D721Med (cell line): ENCODE data around the gene SDC1.

ENCODE experiments used
- DNase-seq: peaks from one replicate; pipeline ENCODE4 v3.0.0; 2011; ENCODE audit warnings: low spot score; ENCODE audit not compliant: insufficient read length
- FAIRE-seq: peaks from 2 replicates; lab custom pipeline; 2011; peaks lifted over from hg19 to GRCh38; lab: Jason Lieb, UNC
- CTCF ChIP-seq: IDR thresholded peaks from 2 replicates; pipeline ENCODE4 v1.5.1; 2012; ENCODE audit warnings: mild to moderate bottlenecking, control low read depth; ENCODE audit not compliant: insufficient read depth; ENCODE audit errors: missing control alignments

SDC1 gene

GRCh38 chr2:20211420-20211819, 13.5 kb downstream of the SDC1 start:
- FAIRE-seq: no peak
- DNase-seq: no peak

GRCh38 chr2:20210462-20210861, 14.5 kb downstream of the SDC1 start:
- DNase-seq: no peak
- no peak for FAIRE-seq
- TF ChIP-seq CTCF: no peak

More at GRCh38 chr2:20211420-20211819, 13.5 kb downstream of the SDC1 start:
- TF ChIP-seq CTCF: no peak

GRCh38 chr2:20209373-20210109, 15.4 kb downstream of the SDC1 start:
- no peak for TF ChIP-seq CTCF
- DNase-seq: no peak
- no peak for FAIRE-seq

GRCh38 chr2:20208476-20208859, 16.5 kb downstream of the SDC1 start:
- DNase-seq (no peak), FAIRE-seq (no peak)
- no peak for TF ChIP-seq CTCF

GRCh38 chr2:20207051-20207450, 17.9 kb downstream of the SDC1 start:
- no peak for DNase-seq
- TF ChIP-seq CTCF: no peak
- FAIRE-seq: no peak

GRCh38 chr2:20205915-20206524, 18.9 kb downstream of the SDC1 start:
- DNase-seq: no peak
- no peak for FAIRE-seq
- no peak for TF ChIP-seq CTCF

- FAIRE-seq: no peak
- DNase-seq: no peak
- no peak for TF ChIP-seq CTCF
Observed at GRCh38 chr2:20205069-20205468, 19.9 kb downstream of the SDC1 start.
